ENCODE results near the gene GBX1.

DNA sequence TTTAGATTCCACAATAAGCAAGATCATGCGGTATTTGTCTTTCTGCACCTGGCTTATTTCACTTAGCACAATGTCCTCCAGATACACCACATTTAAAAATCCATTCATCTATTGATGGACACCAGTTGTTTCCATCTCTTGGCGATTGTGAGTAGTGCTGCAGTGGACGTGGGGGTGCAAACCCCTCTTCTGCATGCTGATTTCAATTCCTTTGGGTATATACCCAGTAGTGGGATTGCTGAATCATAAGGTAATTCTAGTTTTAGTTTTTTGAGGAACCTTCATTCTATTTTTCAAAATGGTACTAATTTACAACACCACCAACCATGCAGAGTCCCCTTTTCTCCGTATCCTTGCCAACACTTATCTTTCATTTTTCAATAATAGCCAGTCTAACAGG, 21.5 kb upstream of the GBX1 start:
- TF ChIP-seq, protein P1, sequence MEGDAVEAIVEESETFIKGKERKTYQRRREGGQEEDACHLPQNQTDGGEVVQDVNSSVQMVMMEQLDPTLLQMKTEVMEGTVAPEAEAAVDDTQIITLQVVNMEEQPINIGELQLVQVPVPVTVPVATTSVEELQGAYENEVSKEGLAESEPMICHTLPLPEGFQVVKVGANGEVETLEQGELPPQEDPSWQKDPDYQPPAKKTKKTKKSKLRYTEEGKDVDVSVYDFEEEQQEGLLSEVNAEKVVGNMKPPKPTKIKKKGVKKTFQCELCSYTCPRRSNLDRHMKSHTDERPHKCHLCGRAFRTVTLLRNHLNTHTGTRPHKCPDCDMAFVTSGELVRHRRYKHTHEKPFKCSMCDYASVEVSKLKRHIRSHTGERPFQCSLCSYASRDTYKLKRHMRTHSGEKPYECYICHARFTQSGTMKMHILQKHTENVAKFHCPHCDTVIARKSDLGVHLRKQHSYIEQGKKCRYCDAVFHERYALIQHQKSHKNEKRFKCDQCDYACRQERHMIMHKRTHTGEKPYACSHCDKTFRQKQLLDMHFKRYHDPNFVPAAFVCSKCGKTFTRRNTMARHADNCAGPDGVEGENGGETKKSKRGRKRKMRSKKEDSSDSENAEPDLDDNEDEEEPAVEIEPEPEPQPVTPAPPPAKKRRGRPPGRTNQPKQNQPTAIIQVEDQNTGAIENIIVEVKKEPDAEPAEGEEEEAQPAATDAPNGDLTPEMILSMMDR (conservative IDR thresholded peaks at IDR 0.05), result no peak
- no peak for TF ChIP-seq ZFX (IDR thresholded peaks at IDR 0.05)
